Upper lobe of right lung (tissue), 1 donor: ENCODE measurements around the gene VGLL3. TPM values are rescaled to one million over a fixed set of nuclear protein-coding genes. Genes with fewer than 3 reads are reported as not detected.

ENCODE experiments used
- ATAC-seq: fragments of 200-7000 bp; cut with Tn5 transposase; one replicate; pipeline ENCODE4 v1.9.1; 2020; ENCODE audit warnings: mild to moderate bottlenecking, moderate library complexity
- DNase-seq: peaks from one replicate; pipeline ENCODE4 v3.0.0-alpha.2; 2020
- H3K27ac ChIP-seq: fragments of 200-600 bp; one replicate; pipeline ENCODE4 v1.8.0; 2022
- H3K27me3 ChIP-seq: fragments of 200-600 bp; one replicate; pipeline ENCODE4 v1.8.0; 2022; ENCODE audit warnings: mild to moderate bottlenecking
- H3K36me3 ChIP-seq: fragments of 200-600 bp; one replicate; pipeline ENCODE4 v1.8.0; 2022
- H3K4me1 ChIP-seq: fragments of 200-600 bp; one replicate; pipeline ENCODE4 v1.8.0; 2022
- H3K4me3 ChIP-seq: fragments of 200-600 bp; one replicate; pipeline ENCODE4 v1.8.0; 2022; ENCODE audit warnings: mild to moderate bottlenecking
- H3K9me3 ChIP-seq: fragments of 200-600 bp; one replicate; pipeline ENCODE4 v1.8.0; 2022
- CTCF ChIP-seq: fragments of 200-600 bp; IDR thresholded peaks from one replicate; pipeline ENCODE4 v1.8.0; 2022; ENCODE audit warnings: antibody characterized with exemption
- intact Hi-C: fragments of 100-400 bp; cut with DNase I; formaldehyde crosslinking; loops from one replicate; pipeline ENCODE4 v1.11.0; 2022
- total RNA-seq: library from RNA; stranded (reverse); fragmentation: NEBNext Ultra II Directional; extraction: Animal tissue kit (Norgen Biotek cat#: 25700); gene quantifications from one replicate; pipeline ENCODE4 v1.2.1, GENCODE V29; 2021
- donor health status: DM: no; HTN: yes; CAD: no; lungs with severe emphysema.

Gene VGLL3
- total RNA-seq, 1 donor from 2014 or later = 61.5 TPM

- Histone ChIP-seq H3K4me1 (no peaks in the 10 kb centered on the region), H3K27me3 (no peaks in the 10 kb centered on the region), H3K36me3 (no peaks in the 10 kb centered on the region), H3K4me3 (no peak overlapping the region), H3K9me3 (no peaks in the 10 kb centered on the region), H3K27ac (peak overlapping the region; percentile 1)
- ATAC-seq (no peak), DNase-seq (no peak)
- intact Hi-C loops = no loop called here
- no peak for TF ChIP-seq CTCF
Observed at GRCh38 chr3:86921971-86922680, 68.8 kb downstream of the VGLL3 start.

DNA sequence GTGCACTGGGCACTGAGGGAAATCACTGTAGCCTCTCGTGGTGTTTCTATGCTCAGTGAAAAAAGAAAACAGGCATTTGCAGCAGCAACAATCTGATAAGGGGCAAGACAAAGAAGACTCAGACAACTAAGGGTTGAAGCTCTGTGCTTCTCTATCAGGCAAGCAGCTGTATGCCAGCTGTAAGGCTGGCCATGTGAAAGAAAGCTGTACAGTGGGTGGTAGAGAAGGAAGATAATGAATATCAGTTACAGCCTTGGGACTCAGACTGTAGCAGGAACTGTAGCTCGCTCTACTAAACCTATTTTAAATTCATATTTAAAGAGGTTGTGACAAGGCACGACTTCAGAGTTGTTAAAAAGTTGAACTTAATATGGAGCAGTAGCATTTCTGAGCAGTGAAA, 76.3 kb downstream of the VGLL3 start:
- H3K4me1 ChIP-seq = no peaks in the 10 kb centered on the region
- intact Hi-C loops = no loop called here
- ATAC-seq (no peak), DNase-seq (no peak)
- no peaks in the 10 kb centered on the region for H3K9me3 ChIP-seq
- no peaks in the 10 kb centered on the region for H3K36me3 ChIP-seq
- H3K27me3 ChIP-seq = no peaks in the 10 kb centered on the region
- no peak for TF ChIP-seq CTCF
- no peak overlapping the region for H3K4me3 ChIP-seq
- no peak overlapping the region for H3K27ac ChIP-seq

DNA sequence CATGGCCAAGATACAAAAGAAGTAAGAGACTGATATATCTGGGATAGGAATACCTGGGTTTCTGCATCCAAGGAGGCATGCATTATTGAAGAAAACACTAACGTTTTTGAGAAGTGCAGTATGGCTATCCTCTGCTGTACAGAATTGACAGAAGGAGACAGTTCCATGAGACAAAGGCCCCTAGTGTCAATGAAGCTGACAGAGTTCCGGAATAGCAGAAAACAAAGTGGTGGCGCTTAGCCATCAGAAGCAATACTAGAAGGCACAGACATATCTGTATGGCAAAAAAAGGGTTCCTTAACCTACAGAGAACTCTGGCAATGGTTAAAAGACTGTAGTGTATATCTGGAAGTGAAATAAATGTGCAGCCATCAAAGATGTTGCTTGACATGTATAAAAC, 77.8 kb downstream of the VGLL3 start:
- Histone ChIP-seq H3K27ac (no peak overlapping the region), H3K27me3 (no peaks in the 10 kb centered on the region), H3K36me3 (no peaks in the 10 kb centered on the region), H3K4me3 (no peak overlapping the region), H3K4me1 (no peaks in the 10 kb centered on the region), H3K9me3 (no peaks in the 10 kb centered on the region)
- no peak for ATAC-seq
- intact Hi-C loops = no loop called here
- no peak for TF ChIP-seq CTCF
- DNase-seq = no peak

DNA sequence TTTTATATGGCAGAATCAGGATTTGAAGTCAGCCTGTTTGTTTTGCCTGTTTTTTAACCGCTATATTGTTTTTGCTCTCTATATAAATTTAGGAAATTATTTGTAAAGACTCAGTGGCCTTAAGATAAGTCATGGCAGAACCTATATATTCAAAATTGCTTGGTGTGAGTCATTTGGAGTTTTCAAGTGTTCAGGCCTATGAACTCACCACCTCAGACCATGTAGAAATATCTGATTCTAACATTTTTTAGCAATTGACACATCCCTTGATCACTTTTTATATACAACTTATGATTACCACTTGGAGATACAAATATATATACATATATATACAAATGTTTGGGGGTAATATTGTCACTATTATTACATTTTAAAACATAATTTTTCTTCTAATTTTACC, 95.7 kb downstream of the VGLL3 start:
- Histone ChIP-seq H3K4me3 (no peak overlapping the region), H3K9me3 (no peaks in the 10 kb centered on the region), H3K36me3 (no peaks in the 10 kb centered on the region), H3K27ac (no peak overlapping the region), H3K27me3 (no peaks in the 10 kb centered on the region), H3K4me1 (no peaks in the 10 kb centered on the region)
- intact Hi-C loops = no loop called here
- ATAC-seq = no peak
- no peak for TF ChIP-seq CTCF
- DNase-seq = no peak

DNA sequence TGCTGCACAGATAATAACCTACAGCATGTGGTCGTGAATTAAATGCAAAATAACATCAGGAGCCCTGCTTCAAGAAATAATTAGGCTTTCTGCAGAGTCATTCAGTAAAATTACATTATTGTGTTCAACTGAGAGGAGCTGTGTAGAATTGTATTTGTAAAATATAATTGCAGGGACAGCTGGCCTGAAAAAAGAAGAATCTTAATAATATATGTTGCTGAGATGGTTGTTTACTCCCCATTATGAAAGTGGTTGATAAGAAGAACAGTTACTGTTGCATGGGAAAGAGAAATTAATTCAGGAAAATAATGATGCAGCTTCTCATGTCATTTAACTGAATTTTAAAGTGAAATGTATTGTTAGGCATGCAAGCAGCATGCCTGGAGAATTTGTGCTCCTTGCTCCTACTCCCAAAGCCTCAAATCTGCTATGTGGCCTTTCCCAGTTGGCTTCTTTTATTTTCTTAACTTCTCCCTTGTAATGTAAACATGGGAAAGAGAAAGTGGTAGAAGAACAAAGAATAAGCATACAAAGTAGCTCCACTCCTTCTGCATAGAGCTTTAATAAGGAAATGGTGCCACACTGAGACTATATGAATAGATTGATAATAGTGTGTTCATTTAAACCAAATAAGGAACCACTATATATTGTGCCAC, 100.1 kb downstream of the VGLL3 start:
- Histone ChIP-seq H3K4me3 (no peak overlapping the region), H3K27ac (no peak overlapping the region), H3K9me3 (no peaks in the 10 kb centered on the region), H3K36me3 (no peaks in the 10 kb centered on the region), H3K4me1 (no peaks in the 10 kb centered on the region), H3K27me3 (no peaks in the 10 kb centered on the region)
- intact Hi-C loops = no loop called here
- ATAC-seq (no peak), DNase-seq (no peak)
- TF ChIP-seq CTCF = no peak

Other genes with a start within 250 kb of the VGLL3 start
- 39.2 TPM for gene CHMP2B, start 236.2 kb upstream of the VGLL3 start, total RNA-seq